ENCODE results near the gene GJD4.

The GJD4 gene

GRCh38 chr10:35568483-35569015 lies 36.6 kb upstream of the GJD4 start:
- DNase-seq, result no peak
- peaks cover 0 to 32% (median 24%) of the 10 kb centered on the region in 4 donors for H3K4me1 ChIP-seq
- H3K27ac ChIP-seq, result no peak overlapping the region
- intact Hi-C loops (cut with DNase I; ENCODE audit: low total_unique reads), result no loop called here
- no peak for TF ChIP-seq CTCF (IDR thresholded peaks at IDR 0.05)
- no peaks in the 10 kb centered on the region for H3K9me3 ChIP-seq
- H3K36me3 ChIP-seq, result peaks cover 12 to 45% (median 37%) of the 10 kb centered on the region in 3 donors
- H3K27me3 ChIP-seq, result no peaks in the 10 kb centered on the region
- no peak overlapping the region for H3K4me3 ChIP-seq

GRCh38 chr10:35569111-35569707 lies 35.9 kb upstream of the GJD4 start:
- peaks cover 14 to 45% (median 41%) of the 10 kb centered on the region in 3 donors for H3K36me3 ChIP-seq
- no peak for TF ChIP-seq CTCF (IDR thresholded peaks at IDR 0.05)
- no peak overlapping the region for H3K4me3 ChIP-seq
- H3K27me3 ChIP-seq, result no peaks in the 10 kb centered on the region
- H3K4me1 ChIP-seq, result peaks cover 0 to 25% (median 19%) of the 10 kb centered on the region in 4 donors
- intact Hi-C loops (cut with DNase I; ENCODE audit: low total_unique reads), result no loop called here
- DNase-seq, result no peak
- H3K9me3 ChIP-seq, result no peaks in the 10 kb centered on the region
- no peak overlapping the region for H3K27ac ChIP-seq

- no peaks in the 10 kb centered on the region for H3K27me3 ChIP-seq
- intact Hi-C loops (cut with DNase I; ENCODE audit: low total_unique reads), result no loop called here
- no peak overlapping the region for H3K4me3 ChIP-seq
- no peak for DNase-seq
- H3K4me1 ChIP-seq, result peaks cover 0 to 19% (median 13%) of the 10 kb centered on the region in 4 donors
- no peak for TF ChIP-seq CTCF (IDR thresholded peaks at IDR 0.05)
- no peaks in the 10 kb centered on the region for H3K9me3 ChIP-seq
- H3K36me3 ChIP-seq, result peaks cover 21 to 46% (median 45%) of the 10 kb centered on the region in 3 donors
- H3K27ac ChIP-seq, result no peak overlapping the region
Observed at GRCh38 chr10:35569836-35570235, 35.3 kb upstream of the GJD4 start.

- DNase-seq, result no peak
- H3K4me1 ChIP-seq, result peaks cover 0 to 13% (median 7%) of the 10 kb centered on the region in 4 donors
- intact Hi-C loops (cut with DNase I; ENCODE audit: low total_unique reads), result no loop called here
- no peak for TF ChIP-seq CTCF (IDR thresholded peaks at IDR 0.05)
- no peak overlapping the region for H3K4me3 ChIP-seq
- no peaks in the 10 kb centered on the region for H3K27me3 ChIP-seq
- no peak overlapping the region for H3K27ac ChIP-seq
- no peaks in the 10 kb centered on the region for H3K9me3 ChIP-seq
- peaks cover 25 to 50% (median 45%) of the 10 kb centered on the region in 3 donors for H3K36me3 ChIP-seq
Observed at GRCh38 chr10:35570397-35570796, 34.7 kb upstream of the GJD4 start.

- intact Hi-C loops (cut with DNase I; ENCODE audit: low total_unique reads), result no loop called here
- no peaks in the 10 kb centered on the region for H3K27me3 ChIP-seq
- peaks cover 25 to 40% (median 34%) of the 10 kb centered on the region in 3 donors for H3K36me3 ChIP-seq
- DNase-seq, result no peak
- no peak overlapping the region for H3K27ac ChIP-seq
- no peaks in the 10 kb centered on the region for H3K9me3 ChIP-seq
- H3K4me1 ChIP-seq, result no peaks in the 10 kb centered on the region
- no peak for TF ChIP-seq CTCF (IDR thresholded peaks at IDR 0.05)
- no peak overlapping the region for H3K4me3 ChIP-seq
Observed at GRCh38 chr10:35572583-35572982, 32.6 kb upstream of the GJD4 start.
